SU-DHL-6 (cell line): ENCODE measurements around the gene TRIM10.

Experiments
- H2AFZ ChIP-seq: fragments of 200-600 bp; sonication (generic); 2 replicates; pipeline ENCODE4 v1.6.1; 2014; ENCODE audit warnings: low read depth, mild to moderate bottlenecking, moderate library complexity, mixed read lengths, antibody characterized with exemption, low read length; ENCODE audit not compliant: severe bottlenecking
- H3F3A ChIP-seq: fragments of 200-600 bp; shearing (Covaris generic); 2 replicates; pipeline ENCODE4 v1.6.0; 2016; ENCODE audit warnings: antibody characterized with exemption, mild to moderate bottlenecking; ENCODE audit not compliant: insufficient read depth
- H3K27ac ChIP-seq: fragments of 200-600 bp; sonication (generic); 2 replicates; pipeline ENCODE4 v1.5.1; 2016; ENCODE audit warnings: low read depth, mild to moderate bottlenecking, low read length, moderate library complexity, mixed read lengths
- H3K27me3 ChIP-seq: fragments of 200-600 bp; sonication (generic), shearing (Covaris generic); 2 replicates; pipeline ENCODE4 v1.6.0; 2014; ENCODE audit warnings: mild to moderate bottlenecking, low read length
- H3K36me3 ChIP-seq: fragments of 200-600 bp; sonication (generic); 2 replicates; pipeline ENCODE4 v1.6.1; 2014; ENCODE audit warnings: mild to moderate bottlenecking, low read length, mixed read lengths
- H3K4me2 ChIP-seq: fragments of 300-600, 200-600 bp; shearing (Covaris generic), sonication (generic); 2 replicates; pipeline ENCODE4 v1.6.0; 2014; ENCODE audit warnings: low read length, low read depth, mild to moderate bottlenecking; ENCODE audit not compliant: poor library complexity, severe bottlenecking
- H3K4me3 ChIP-seq: fragments of 200-600 bp; sonication (generic); 2 replicates; pipeline ENCODE4 v1.5.1; 2014; ENCODE audit warnings: antibody characterized with exemption, low read length, mild to moderate bottlenecking, mixed read lengths; ENCODE audit not compliant: insufficient read depth, poor library complexity, severe bottlenecking
- H3K79me2 ChIP-seq: fragments of 200-600 bp; sonication (generic); 2 replicates; pipeline ENCODE4 v1.6.1; 2014; ENCODE audit warnings: mild to moderate bottlenecking, low read length, moderate library complexity; ENCODE audit not compliant: insufficient read depth
- H3K9ac ChIP-seq: fragments of 200-600 bp; sonication (generic); 2 replicates; pipeline ENCODE4 v1.7.0; 2014; ENCODE audit warnings: mild to moderate bottlenecking, low read length
- H3K9me2 ChIP-seq: fragments of 200-600 bp; sonication (generic); replicated peaks from 2 replicates; pipeline ENCODE4 v1.6.1; 2014; ENCODE audit warnings: low read length; ENCODE audit not compliant: insufficient read depth
- H3K9me3 ChIP-seq: fragments of 200-600 bp; sonication (generic); 2 replicates; pipeline ENCODE4 v1.6.1; 2014; ENCODE audit warnings: low read length, mixed read lengths; ENCODE audit not compliant: insufficient read depth
- H4K20me1 ChIP-seq: fragments of 200-600 bp; sonication (generic); 2 replicates; pipeline ENCODE4 v1.6.1; 2014; ENCODE audit warnings: low read depth, mild to moderate bottlenecking, antibody characterized with exemption, low read length, moderate library complexity, mixed read lengths
- EZH2phosphoT487 ChIP-seq: fragments of 200-600 bp; sonication (generic), shearing (Covaris generic); conservative IDR thresholded peaks from 2 replicates; pipeline ENCODE4 v1.6.1; 2018; ENCODE audit warnings: mild to moderate bottlenecking, antibody characterized with exemption, low read length, moderate library complexity, mixed read lengths
- TF ChIP-seq, protein P1 (sequence below): fragments of 200-600 bp; sonication (generic); IDR thresholded peaks from one replicate; pipeline ENCODE4 v1.5.1; 2017; ENCODE audit warnings: antibody characterized with exemption, mild to moderate bottlenecking, low read length, moderate library complexity; ENCODE audit not compliant: insufficient read depth, poor library complexity, severe bottlenecking

The TRIM10 gene

DNA sequence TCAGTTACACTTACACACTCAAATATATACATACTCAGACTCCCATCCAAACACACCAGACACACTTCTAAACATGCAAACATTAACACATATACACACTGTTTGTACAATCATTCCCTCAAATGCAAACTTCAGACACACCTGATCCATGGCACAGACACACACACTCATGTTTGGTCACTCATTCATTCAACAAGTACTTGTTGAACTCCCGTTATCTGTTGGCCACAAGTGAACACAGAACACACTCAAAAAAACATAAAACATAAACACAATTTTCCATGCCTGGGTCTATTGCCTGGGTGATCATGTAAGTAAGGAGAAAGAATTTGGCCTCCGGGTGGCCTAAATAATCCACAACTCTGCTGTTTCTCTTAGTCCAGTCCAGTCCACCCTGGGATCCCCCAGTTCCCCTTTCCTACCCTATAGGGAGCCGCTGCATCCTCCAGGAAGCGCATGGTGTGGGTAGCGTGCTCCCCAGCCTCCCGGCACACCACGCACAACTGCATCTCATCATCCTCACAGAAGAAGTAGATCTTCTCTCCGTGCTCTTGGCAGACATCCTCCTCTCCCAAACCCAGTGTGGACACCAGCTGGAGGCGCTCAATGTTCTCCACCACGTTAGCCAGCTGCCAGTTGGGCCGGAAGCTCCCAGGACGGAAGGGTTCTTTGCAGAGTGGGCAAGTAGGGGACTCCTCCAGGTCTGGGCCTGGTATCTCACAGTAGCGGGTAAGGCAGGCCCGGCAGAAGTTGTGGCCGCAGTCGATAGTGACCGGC lies 815 bp downstream of the TRIM10 start:
- H3K79me2 ChIP-seq, result no peaks in the 10 kb centered on the region
- no peaks in the 10 kb centered on the region for H3K9me3 ChIP-seq
- H3F3A ChIP-seq, result no peaks in the 10 kb centered on the region
- H2AFZ ChIP-seq, result no peak overlapping the region
- TF ChIP-seq, protein P1, sequence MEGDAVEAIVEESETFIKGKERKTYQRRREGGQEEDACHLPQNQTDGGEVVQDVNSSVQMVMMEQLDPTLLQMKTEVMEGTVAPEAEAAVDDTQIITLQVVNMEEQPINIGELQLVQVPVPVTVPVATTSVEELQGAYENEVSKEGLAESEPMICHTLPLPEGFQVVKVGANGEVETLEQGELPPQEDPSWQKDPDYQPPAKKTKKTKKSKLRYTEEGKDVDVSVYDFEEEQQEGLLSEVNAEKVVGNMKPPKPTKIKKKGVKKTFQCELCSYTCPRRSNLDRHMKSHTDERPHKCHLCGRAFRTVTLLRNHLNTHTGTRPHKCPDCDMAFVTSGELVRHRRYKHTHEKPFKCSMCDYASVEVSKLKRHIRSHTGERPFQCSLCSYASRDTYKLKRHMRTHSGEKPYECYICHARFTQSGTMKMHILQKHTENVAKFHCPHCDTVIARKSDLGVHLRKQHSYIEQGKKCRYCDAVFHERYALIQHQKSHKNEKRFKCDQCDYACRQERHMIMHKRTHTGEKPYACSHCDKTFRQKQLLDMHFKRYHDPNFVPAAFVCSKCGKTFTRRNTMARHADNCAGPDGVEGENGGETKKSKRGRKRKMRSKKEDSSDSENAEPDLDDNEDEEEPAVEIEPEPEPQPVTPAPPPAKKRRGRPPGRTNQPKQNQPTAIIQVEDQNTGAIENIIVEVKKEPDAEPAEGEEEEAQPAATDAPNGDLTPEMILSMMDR, result no peak
- TF ChIP-seq EZH2phosphoT487, result no peak
- H3K9me2 ChIP-seq, result no peaks in the 10 kb centered on the region
- no peaks in the 10 kb centered on the region for H4K20me1 ChIP-seq
- no peak overlapping the region for H3K4me3 ChIP-seq
- no peaks in the 10 kb centered on the region for H3K36me3 ChIP-seq
- H3K27ac ChIP-seq, result no peak overlapping the region
- no peak overlapping the region for H3K9ac ChIP-seq
- no peak overlapping the region for H3K4me2 ChIP-seq
- no peaks in the 10 kb centered on the region for H3K27me3 ChIP-seq

DNA sequence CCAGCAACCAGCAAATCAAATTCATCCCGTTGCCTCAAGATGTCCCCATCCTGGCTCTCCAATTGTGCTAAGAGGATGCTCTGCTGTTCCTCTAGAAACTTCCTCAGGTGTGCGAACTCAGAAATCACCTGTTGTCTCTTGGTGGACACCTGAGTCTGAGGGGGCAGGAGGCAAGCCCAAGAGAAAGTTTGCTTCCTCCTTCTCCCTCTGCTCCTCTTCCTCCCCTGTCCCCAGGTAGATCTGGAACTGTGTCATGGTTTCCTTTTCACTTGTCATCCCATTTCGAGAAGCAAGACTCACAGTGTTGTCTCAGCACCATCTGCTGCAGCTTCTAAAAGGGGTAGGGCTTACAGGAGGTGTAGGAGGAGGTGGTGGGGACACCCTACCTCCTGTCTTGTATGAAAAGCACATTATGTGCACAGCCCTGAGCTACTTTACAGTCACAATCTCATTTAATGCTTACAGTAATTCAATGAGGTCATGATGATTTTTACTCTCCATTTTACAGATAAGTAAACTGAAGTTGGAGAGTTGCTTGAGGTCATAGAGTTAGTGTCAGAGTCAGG lies 2.5 kb downstream of the TRIM10 start:
- Histone ChIP-seq H3K4me3 (no peak overlapping the region), H3K27ac (no peak overlapping the region), H3K79me2 (no peaks in the 10 kb centered on the region), H2AFZ (no peak overlapping the region), H3K4me2 (no peak overlapping the region), H3K9ac (no peak overlapping the region), H3K9me3 (no peaks in the 10 kb centered on the region), H3K9me2 (no peaks in the 10 kb centered on the region), H3K27me3 (no peaks in the 10 kb centered on the region), H3F3A (no peaks in the 10 kb centered on the region), H3K36me3 (no peaks in the 10 kb centered on the region), H4K20me1 (no peaks in the 10 kb centered on the region)
- TF ChIP-seq, protein P1, result no peak
- no peak for TF ChIP-seq EZH2phosphoT487

DNA sequence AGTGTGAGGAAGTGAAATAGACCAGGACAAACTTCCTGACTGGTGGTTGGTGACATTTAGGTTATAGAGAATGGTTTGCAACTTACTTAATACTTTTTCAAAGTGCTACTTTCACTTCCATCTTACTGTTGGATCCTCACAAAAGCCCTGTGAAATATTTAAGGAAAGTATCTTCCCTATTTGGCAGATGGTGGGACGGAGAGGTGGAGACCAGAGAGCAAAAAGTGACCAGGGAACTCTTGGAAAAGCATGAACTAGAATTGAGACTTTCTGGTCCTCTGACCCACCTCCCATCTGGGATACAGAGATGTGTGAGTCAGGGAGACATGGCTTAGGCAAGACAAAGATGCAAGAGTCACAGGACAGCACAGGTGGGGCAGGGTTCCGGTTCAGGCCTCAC lies 3.0 kb downstream of the TRIM10 start:
- Histone ChIP-seq H2AFZ (no peak overlapping the region), H3K4me3 (no peak overlapping the region), H3K9me2 (no peaks in the 10 kb centered on the region), H4K20me1 (no peaks in the 10 kb centered on the region), H3K9ac (no peak overlapping the region), H3K27me3 (no peaks in the 10 kb centered on the region), H3K4me2 (no peak overlapping the region), H3F3A (no peaks in the 10 kb centered on the region), H3K27ac (no peak overlapping the region), H3K9me3 (no peaks in the 10 kb centered on the region), H3K36me3 (no peaks in the 10 kb centered on the region), H3K79me2 (no peaks in the 10 kb centered on the region)
- TF ChIP-seq, protein P1, result no peak
- TF ChIP-seq EZH2phosphoT487, result no peak
